GM20431 (cell line): Measurements from ENCODE around the gene RGN.
"Not testable (repeated sequence)": the region's sequence is repeated elsewhere in the genome, so short reads cannot be mapped to it uniquely, and the experiment has no call there.

Source experiments
- in situ Hi-C: fragments of 300-500 bp; cut with MseI, MboI; formaldehyde crosslinking; loops from one replicate; pipeline ENCODE4 v1.15.0; 2020; ENCODE audit warnings: low sequenced_read_pairs; ENCODE audit not compliant: unreplicated experiment

Gene RGN

GRCh38 chrX:47112316-47112954 is 34.2 kb downstream of the RGN start:
- in situ Hi-C loops, result no loop called here

- in situ Hi-C loops, result not testable (repeated sequence)
Observed at GRCh38 chrX:47116551-47117110, 38.4 kb downstream of the RGN start.

GRCh38 chrX:47124466-47124865 is 46.2 kb downstream of the RGN start:
- in situ Hi-C loops, result not testable (repeated sequence)

GRCh38 chrX:47129157-47129898 is 51.1 kb downstream of the RGN start:
- in situ Hi-C loops, result no loop called here

GRCh38 chrX:47129899-47130358 is 51.7 kb downstream of the RGN start:
- in situ Hi-C loops, result no loop called here

DNA sequence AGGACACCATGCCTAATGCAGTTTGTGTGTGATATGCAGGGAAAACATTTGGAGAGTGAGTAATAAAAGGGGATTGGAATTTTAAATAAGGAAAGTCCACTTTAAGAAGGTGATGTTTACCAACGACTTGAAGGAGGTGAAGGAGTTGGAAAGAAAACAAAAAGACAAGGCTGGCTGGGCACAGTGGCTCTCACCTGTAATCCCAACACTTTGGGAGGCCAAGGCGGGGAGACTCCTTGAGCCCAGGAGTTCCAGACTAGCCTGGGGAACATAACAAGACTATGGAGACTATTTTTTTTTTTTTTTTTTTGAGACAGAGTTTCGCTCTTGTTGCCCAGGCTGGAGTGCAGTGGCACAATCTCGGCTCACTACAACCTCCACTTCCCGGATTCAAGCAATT is 55.2 kb downstream of the RGN start:
- in situ Hi-C loops, result no loop called here

GRCh38 chrX:47135650-47136049 is 57.4 kb downstream of the RGN start:
- in situ Hi-C loops, result not testable (repeated sequence)

DNA sequence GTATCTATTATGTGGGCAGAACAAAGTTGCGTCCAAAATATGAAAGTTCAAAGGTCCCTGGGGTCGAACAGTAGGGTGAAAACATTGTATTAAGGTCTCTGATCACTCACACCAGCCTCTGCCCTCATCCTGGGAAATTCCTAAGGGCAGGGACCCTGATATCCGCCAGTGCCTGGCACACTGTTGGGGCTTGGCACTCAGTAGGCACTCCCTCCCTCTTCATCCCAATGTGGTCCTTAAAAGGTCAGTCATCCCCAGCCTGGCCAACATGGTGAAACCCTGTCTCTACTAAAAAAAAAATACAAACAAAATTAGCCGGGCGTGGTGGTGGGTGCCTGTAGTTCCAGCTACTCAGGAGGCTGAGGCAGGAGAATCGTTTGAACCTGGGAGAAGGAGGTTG is 59.9 kb downstream of the RGN start:
- in situ Hi-C loops, result no loop called here
